Astrocyte of the cerebellum (primary cell): ENCODE data around the gene KDR.

Experiments used
- DNase-seq: peaks from one replicate; pipeline ENCODE4 v3.0.0-alpha.2; 2011; ENCODE audit warnings: low read depth
- H3K4me3 ChIP-seq: 2 replicates; pipeline ENCODE4 v1.5.1; 2011; ENCODE audit warnings: mild to moderate bottlenecking, low read depth, low read length, moderate library complexity
- CTCF ChIP-seq: IDR thresholded peaks from 2 replicates; pipeline ENCODE4 v1.5.1; 2012; ENCODE audit warnings: low read length, low read depth, moderate library complexity, mild to moderate bottlenecking; ENCODE audit errors: missing control alignments
- in situ Hi-C: cut with HindIII; loops from 2 replicates; pipeline ENCODE4 v1.10.0; 2017; ENCODE audit warnings: low sequenced_read_pairs

KDR gene

GRCh38 chr4:55078987-55079386, 46.4 kb downstream of the KDR start:
- TF ChIP-seq CTCF: no peak
- in situ Hi-C loops: no loop called here
- H3K4me3 ChIP-seq: no peak overlapping the region
- DNase-seq: peak; percentile 98

DNA sequence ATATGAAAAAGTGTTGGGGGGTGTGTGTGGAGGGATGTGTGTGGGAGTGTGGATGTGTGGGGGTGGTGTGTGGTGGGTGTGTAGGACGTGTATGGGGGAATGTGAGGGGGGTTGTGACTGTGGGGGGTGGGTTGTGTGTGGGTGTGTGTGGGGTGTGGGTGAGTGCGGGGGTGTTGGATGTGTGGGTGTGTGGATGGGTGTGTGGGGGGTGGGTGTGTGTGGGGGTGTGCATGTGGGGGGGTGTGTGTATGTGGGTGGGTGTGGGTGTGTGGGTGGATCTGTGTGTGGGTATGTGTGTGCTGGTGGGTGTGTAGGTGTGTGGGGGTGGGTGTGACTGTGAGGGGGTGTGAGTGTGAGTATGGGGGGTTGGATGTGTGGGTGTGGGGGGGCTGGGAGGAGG, 47.8 kb downstream of the KDR start:
- no peak for DNase-seq
- no peak for TF ChIP-seq CTCF
- in situ Hi-C loops: no loop called here
- no peak overlapping the region for H3K4me3 ChIP-seq

GRCh38 chr4:55075823-55076716, 49.3 kb downstream of the KDR start:
- in situ Hi-C loops: no loop called here
- no peak for TF ChIP-seq CTCF
- peak; percentile 75 for DNase-seq
- H3K4me3 ChIP-seq: peak overlapping the region; percentile 2

GRCh38 chr4:55075376-55075775, 50.0 kb downstream of the KDR start:
- no peak for DNase-seq
- in situ Hi-C loops: no loop called here
- H3K4me3 ChIP-seq: no peak overlapping the region
- no peak for TF ChIP-seq CTCF

- peak; percentile 49 for DNase-seq
- in situ Hi-C loops: no loop called here
- no peak for TF ChIP-seq CTCF
- H3K4me3 ChIP-seq: no peak overlapping the region
These were observed 51.0 kb downstream of the KDR start for GRCh38 chr4:55074386-55074785.

DNA sequence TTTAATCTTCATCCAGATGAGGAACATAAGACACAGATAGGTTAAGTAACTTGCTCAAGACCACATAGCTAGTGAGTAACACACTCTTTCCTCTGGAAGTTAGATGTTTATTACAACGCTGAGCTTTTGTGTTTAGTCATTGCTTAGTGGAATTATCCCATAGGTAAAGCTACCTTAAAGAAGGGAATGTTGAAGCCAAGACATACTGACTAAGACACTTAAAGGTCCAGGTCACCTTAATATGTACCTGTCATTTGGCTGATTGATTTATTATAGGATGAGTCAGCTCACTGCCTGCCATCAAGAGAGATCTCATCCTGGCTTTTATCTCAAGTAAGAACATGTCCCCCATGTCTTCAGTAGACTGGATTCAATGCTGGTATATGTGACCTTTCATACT, 53.4 kb downstream of the KDR start:
- DNase-seq: no peak
- TF ChIP-seq CTCF: no peak
- H3K4me3 ChIP-seq: no peak overlapping the region
- in situ Hi-C loops: no loop called here
